Stromal cell of bone marrow (primary cell): Measurements from ENCODE around the gene SLC35C1.
"Not testable (repeated sequence)": the region's sequence is repeated elsewhere in the genome, so short reads cannot be mapped to it uniquely, and the experiment has no call there.

Source experiments
- DNase-seq: peaks from one replicate; pipeline ENCODE4 v3.0.0-alpha.2; 2012; ENCODE audit warnings: low read depth

SLC35C1 gene

GRCh38 chr11:45788887-45789286 is 16.1 kb upstream of the SLC35C1 start:
- no peak for DNase-seq

DNA sequence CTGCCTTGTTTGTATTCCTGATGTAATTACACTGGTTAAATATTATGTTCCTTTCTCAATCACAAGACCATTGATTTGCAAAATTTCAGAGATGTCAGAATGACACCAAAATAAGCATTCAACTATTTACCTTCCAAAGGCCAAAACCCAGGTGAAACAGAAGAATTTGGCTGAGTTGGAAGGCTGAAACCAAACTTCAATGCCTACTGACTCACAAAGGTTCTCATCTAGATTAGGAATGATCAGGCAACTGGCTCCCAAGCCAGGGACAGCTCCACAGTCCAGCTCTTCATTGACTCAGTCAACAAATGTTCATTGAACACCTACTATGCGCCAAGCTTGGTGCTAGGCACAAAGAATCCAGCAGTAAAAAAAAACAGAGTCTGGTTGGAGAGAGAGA is 13.4 kb upstream of the SLC35C1 start:
- no peak for DNase-seq

DNA sequence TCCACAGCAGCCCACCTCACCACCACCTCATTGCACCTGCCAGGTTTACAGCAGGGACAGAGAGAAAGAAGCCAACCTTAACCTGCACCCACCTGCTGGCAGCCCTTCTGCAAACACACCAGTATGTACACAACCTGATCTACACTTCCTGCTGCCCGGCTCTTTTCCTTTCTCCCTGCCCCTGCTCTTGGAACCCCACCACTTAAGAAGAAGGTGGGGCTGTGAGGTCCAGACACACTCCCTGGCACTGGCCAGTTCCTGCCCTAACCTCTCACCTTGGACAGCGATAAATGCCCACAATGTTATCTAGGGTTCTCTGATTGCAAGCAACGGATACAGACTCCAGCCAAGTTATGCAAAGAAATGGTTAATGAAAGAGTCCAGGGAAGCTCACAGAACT is 10.8 kb upstream of the SLC35C1 start:
- DNase-seq, result no peak

- DNase-seq, result no peak
These were observed 9.6 kb upstream of the SLC35C1 start for GRCh38 chr11:45795379-45795778.

DNA sequence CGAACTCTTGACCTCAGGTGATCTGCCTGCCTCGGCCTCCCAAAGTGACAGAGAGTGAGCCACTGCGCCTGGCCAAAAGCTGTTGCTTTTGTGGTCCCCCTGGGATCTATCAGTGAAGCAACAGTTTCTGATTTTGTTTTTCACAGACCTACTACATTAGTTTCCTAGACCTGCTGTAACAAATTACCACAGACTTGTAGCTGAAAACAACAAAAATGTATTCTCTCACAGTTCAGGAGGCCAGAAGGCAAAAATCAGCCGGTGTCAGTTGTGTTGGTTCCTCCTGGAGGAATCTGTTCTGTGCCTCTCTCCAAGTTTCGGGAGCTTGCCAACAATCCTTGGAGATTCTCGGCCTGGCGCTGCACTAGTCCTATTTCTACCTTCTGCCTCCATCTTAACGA is 8.5 kb upstream of the SLC35C1 start:
- DNase-seq, result no peak

- no peak for DNase-seq
These were observed 6.0 kb upstream of the SLC35C1 start for GRCh38 chr11:45798793-45799441.

GRCh38 chr11:45799562-45799961 is 5.4 kb upstream of the SLC35C1 start:
- DNase-seq, result no peak

- DNase-seq, result no peak
These were observed 4.7 kb upstream of the SLC35C1 start for GRCh38 chr11:45800261-45800660.

DNA sequence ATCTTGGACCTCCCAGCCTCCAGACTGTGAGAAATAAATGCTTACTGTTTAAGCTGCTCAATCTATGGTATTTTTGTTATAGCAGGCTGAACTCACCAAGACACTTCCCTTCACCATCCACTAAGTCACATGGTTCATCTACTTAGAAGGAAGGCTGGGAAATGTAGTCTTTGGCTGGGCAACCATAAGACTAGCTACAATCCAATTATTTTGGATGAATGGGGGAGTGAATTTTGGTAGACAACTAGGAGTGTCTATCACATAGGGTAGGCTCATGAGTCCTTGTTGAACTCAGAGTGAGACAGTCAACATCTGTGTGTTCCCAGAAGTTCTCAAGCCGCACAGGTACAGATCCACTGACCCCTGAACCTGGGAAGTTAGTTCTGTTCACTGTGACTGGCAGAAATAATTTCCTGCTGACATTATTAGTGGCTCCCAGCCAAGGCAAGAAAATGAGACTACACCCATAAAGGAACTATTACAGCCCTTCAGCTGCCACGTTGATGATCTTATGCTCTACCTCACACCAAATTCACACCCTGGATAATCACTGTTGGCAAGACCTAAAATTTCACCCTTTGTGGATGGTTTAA is 3.1 kb upstream of the SLC35C1 start:
- no peak for DNase-seq

DNA sequence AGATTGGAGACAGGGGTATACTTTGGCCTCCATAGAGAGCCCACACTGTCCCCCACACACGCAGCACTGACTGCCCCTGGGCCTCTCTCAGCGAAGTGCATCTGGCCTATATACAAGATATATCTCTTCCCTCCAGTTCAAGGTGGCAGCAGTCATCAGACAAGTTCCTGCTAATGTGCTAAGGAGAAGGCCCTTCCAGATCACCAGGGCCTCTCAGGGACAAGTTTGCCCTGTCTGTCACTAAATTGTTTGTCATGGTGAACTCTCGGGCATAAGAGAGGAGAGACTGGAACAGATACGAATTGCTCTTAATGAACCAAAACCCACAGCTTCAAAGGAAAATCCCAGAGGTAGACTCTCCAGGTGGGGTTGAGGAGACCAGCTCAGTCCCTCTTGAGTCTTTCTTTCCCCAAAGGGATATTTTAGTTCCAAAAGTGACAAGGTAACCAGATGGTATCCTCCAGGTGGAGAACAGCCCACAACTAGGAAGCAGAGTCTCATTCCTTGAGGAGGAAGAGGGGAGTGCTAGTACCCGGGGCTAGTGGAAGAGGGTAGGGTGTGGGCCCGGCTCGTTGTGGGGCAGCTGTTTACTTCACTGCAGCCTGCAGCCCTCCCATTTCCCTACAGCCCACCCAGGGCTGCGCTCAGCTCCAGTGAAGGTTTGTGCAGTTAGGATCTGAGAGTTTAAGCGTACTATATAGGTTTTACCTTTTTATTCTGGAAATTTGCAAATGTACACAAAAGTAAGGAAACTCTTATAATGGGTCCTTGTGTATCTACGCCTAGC is 2.2 kb upstream of the SLC35C1 start:
- no peak for DNase-seq

GRCh38 chr11:45803971-45804760 is 783 bp upstream of the SLC35C1 start:
- DNase-seq, result no peak

GRCh38 chr11:45805305-45806071 is 539 bp downstream of the SLC35C1 start:
- peak; percentile 35 for DNase-seq

DNA sequence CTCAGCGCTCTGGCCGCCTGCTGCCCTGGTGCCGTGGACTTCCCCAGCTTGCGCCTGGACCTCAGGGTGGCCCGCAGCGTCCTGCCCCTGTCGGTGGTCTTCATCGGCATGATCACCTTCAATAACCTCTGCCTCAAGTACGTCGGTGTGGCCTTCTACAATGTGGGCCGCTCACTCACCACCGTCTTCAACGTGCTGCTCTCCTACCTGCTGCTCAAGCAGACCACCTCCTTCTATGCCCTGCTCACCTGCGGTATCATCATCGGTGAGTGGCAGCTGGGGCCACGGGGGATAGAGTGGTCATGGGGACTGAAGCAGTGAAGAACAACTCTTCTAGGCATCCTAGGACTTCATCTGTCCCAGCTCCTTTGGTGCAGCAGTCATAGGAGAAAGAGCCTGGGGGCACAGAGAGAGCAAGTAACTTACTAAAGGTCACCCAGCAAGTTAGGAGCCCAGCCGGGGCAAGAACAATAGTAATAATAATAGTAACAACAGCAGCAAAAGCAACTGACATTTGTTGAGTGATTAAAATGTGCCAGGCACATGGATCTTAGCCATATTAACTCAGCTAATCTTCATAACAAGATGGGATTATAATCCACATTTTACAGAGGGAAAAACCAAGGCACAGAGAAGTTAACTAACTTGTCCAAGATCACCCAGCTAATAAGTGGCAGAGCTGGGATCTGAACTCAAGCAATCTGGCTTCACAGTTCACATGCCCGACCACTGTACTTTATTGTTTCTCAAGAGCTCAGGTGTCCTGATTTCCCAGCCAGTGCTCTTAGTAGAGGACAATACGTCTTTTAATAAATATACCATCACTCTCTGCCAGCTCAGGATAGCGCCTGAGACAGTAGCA is 1.4 kb downstream of the SLC35C1 start:
- no peak for DNase-seq

GRCh38 chr11:45806937-45807791 is 2.2 kb downstream of the SLC35C1 start:
- no peak for DNase-seq

GRCh38 chr11:45807792-45808238 is 2.9 kb downstream of the SLC35C1 start:
- no peak for DNase-seq

DNA sequence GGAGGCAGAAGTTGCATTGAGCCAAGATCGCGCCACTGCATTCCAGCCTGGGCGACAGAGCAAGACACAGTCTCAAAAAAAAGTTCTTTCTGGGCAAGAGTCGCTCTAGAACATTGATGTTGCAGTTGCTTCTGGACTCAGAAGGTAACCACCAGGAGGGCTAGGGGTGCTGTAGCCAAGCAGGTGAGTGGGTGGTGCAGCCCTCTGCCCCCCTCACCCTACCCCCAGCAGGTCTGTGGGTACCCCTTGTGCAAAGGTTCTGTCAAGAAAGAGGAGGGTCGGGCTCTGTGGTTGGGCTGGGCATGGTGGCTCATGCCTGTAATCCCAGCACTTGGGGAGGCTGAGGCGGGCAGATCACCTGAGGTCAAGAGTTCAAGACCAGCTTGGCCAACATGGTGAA is 3.5 kb downstream of the SLC35C1 start:
- not testable (repeated sequence) for DNase-seq

- no peak for DNase-seq
These were observed 4.8 kb downstream of the SLC35C1 start for GRCh38 chr11:45809456-45810395.

GRCh38 chr11:45810431-45811108 is 5.6 kb downstream of the SLC35C1 start:
- DNase-seq, result no peak
